ENCODE measurements around the gene PSMD2. TPM values are rescaled to one million over a fixed set of nuclear protein-coding genes. Genes with fewer than 3 reads are reported as not detected.

PSMD2 gene
- total RNA-seq, 1 donor from 2014 or later: 225 TPM

DNA sequence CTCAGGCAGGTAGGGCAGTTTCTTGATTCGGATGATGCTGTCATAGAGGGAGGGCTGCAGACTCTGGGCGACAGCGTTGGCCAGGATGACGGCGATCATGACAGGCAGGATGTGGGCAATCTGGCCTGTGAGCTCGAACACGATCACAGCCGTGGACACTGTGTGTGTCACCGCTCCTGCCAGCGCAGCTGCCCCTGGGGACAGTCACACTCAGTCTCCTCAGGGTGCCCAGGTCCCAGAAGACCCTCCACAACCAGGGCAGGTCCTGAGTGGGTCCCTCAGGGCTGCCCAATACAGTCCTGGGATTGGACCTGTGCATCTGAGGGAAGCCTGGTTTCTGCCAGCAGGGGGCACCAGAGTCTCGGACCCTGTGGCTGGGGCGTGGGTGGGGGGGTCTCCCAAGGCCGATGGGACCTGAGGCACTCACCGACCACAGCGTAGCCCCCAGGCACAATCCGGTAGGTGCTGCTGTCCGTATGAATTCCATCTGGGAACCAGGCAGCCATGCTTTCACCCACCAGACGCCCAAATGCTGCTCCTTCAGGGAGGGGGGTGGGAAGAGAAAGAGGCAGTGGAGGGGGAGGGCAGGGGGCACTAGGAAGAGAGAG lies 55.2 kb downstream of the PSMD2 start:
- intact Hi-C loops (cut with micrococcal nuclease): loop anchor here (2.0 kb wide), 1 partner anchor 17 kb away; the partner anchor contains the start of gene FAM131A

DNA sequence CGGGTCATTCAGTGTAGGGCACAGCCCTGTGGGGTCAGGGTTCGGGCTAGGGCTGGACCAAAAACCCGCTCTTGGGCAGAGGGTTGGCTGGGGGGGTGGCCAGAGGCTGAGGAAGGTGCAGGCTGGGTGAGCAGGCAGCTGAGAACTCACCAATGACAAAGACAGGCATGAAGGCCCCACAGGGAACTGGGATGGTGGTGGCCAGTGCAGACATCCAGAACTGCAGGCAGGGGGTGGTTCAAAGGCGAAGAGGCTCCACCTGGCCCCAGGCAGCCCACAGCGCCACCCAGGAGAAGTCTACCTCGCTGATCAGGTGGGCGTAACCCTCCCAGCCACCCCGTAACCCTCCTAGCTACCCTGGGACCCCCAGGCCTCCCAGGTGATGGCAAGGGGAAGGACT lies 55.7 kb downstream of the PSMD2 start:
- intact Hi-C loops (cut with micrococcal nuclease): loop anchor here (2.0 kb wide), 1 partner anchor 18 kb away; the partner anchor contains the start of gene FAM131A

DNA sequence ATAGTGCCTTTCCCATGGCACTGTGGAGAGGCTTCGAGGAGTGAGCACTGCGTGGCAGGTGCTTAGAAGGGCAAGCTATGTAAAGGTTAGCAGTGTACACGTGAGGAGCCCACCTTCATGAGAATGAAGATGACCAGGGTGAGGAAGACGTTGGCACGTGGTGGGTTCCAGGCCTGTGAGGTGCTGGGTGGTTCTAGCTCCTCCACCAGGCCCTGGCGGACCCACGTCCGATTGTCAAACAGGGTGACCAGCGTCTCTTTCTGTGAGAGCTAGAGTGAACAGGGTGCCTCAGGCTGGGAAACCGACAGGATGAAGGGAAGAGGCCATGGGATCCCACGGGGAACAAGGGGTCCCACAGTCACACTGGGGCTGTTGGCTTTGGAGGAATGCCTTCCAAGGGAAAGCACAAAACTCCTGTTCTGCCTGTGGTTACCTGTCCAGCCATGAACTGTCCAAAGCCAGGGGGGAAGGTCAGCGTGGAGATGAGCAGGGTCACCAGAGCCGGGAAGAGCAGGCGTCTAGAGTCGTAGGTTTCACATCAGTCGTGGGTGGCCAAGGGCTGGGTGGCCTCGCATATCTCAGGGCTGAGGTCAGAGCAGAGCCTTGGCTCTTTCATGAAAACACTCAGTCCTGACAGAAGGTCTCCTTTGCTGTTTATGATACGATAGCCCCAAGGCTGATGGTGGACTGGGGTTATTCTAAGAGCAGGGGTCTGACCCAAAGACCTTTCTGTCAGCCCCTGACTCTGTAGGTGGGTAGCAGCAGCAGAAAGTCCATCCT lies 56.4 kb downstream of the PSMD2 start:
- intact Hi-C loops (cut with micrococcal nuclease): loop anchor here (2.0 kb wide), 1 partner anchor 19 kb away; the partner anchor contains the start of gene FAM131A

- intact Hi-C loops (cut with micrococcal nuclease): no loop called here
Observed at GRCh38 chr3:184357248-184358123, 58.4 kb downstream of the PSMD2 start.

DNA sequence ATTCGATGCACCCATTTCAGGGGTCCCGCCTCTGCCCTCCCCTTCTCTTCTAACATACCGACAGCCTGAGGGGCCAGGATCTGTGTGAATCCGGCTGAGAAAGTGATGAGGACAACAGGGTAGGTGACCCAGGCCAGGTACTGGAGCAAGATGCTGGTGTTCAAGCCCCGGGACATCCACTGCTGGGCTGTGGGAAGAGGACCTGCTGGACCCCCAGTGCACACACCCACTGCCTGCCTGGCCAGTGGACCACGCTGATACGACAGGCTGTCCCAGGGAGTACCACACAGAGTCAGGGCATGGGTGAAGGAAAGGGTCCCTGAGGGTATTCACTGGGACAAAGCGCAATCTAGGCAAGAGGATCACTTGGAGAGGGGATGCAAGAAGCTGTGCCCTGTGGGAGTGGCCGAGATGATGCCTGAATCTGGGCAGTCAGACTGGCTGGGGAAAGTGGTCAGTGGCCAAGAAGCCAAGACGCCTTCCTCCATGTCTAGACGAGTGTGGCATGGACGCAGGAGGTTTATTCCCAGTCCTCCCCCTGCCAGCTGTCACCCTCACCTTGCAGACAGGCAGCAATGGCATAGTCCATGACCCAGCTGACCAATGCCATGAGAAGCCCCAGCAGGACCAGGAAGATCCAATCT lies 59.2 kb downstream of the PSMD2 start:
- intact Hi-C loops (cut with micrococcal nuclease): no loop called here

Other genes with a start within 250 kb of the PSMD2 start
- not detected in 2 replicates for gene HTR3C, start 246.2 kb upstream of the PSMD2 start, total RNA-seq
- not detected in 2 replicates for gene HTR3E, start 202.2 kb upstream of the PSMD2 start, total RNA-seq
- 57.1 and 65.5 TPM in 2 replicates for gene EIF2B5, start 163.9 kb upstream of the PSMD2 start, total RNA-seq
- 39.7 and 44.5 TPM in 2 replicates for gene DVL3, start 143.9 kb upstream of the PSMD2 start, total RNA-seq
- 194 and 211 TPM in 2 replicates for gene AP2M1, start 124.4 kb upstream of the PSMD2 start, total RNA-seq
- 58.1 and 60.0 TPM in 2 replicates for gene ABCF3, start 113.0 kb upstream of the PSMD2 start, total RNA-seq
- gene VWA5B2, start 69.7 kb upstream of the PSMD2 start, total RNA-seq: not detected in 2 replicates
- gene ALG3, start 50.3 kb upstream of the PSMD2 start, total RNA-seq: 48.5 and 53.0 TPM in 2 replicates
- gene EEF1AKMT4, start 49.6 kb upstream of the PSMD2 start, total RNA-seq: 5.0 and 6.4 TPM in 2 replicates
- 0.14 and 0.16 TPM in 2 replicates for gene CAMK2N2, start 37.7 kb upstream of the PSMD2 start, total RNA-seq
- gene ECE2, start 23.2 kb upstream of the PSMD2 start, total RNA-seq: not detected in 2 replicates
- gene EIF4G1, start 15.4 kb downstream of the PSMD2 start, total RNA-seq: 397 and 400 TPM in 2 replicates
- gene FAM131A, start 38.4 kb downstream of the PSMD2 start, total RNA-seq: 3.8 and 5.3 TPM in 2 replicates
- gene CLCN2, start 62.4 kb downstream of the PSMD2 start, total RNA-seq: 3.7 and 4.0 TPM in 2 replicates
- 89.8 and 91.6 TPM in 2 replicates for gene POLR2H, start 62.5 kb downstream of the PSMD2 start, total RNA-seq
- not detected in 2 replicates for gene THPO, start 79.0 kb downstream of the PSMD2 start, total RNA-seq
- not detected in 2 replicates for gene CHRD, start 80.8 kb downstream of the PSMD2 start, total RNA-seq

Data from T-helper 2 cell treated with Interferon-gamma antibody and Interleukin-4, amounts not matched to agents 100 ng/mL and 5 ng/mL, for 36 hours (primary cell).